Stimulated activated CD4-positive, alpha-beta T cell treated with anti-CD3 and anti-CD28 coated beads, Interleukin-12 subunit alpha, Interleukin-12 subunit beta, amount 100 ng/mL, for 24 hours (primary cell): ENCODE measurements around the gene SLC10A6.

Experiments used
- DNase-seq, 2 experiments: peaks; one replicate each; pipeline ENCODE4 v3.0.0-alpha.2; 2020; ENCODE audit warnings: low read depth in 2 of 2

SLC10A6 gene

GRCh38 chr4:86848136-86848535 is 1.0 kb downstream of the SLC10A6 start:
- no peak for DNase-seq

GRCh38 chr4:86847571-86847970 is 1.6 kb downstream of the SLC10A6 start:
- DNase-seq = no peak

- no peak for DNase-seq
Observed at GRCh38 chr4:86846921-86847320, 2.3 kb downstream of the SLC10A6 start.

GRCh38 chr4:86845593-86845992 is 3.6 kb downstream of the SLC10A6 start:
- no peak for DNase-seq

GRCh38 chr4:86841309-86841708 is 7.9 kb downstream of the SLC10A6 start:
- no peak for DNase-seq

- DNase-seq = no peak
Observed at GRCh38 chr4:86840858-86841257, 8.3 kb downstream of the SLC10A6 start.

GRCh38 chr4:86837691-86838503 is 11.3 kb downstream of the SLC10A6 start:
- DNase-seq = no peak

- no peak for DNase-seq
Observed at GRCh38 chr4:86835677-86836076, 13.5 kb downstream of the SLC10A6 start.

- no peak for DNase-seq
Observed at GRCh38 chr4:86834901-86835300, 14.3 kb downstream of the SLC10A6 start.

- no peak for DNase-seq
Observed at GRCh38 chr4:86833615-86834014, 15.6 kb downstream of the SLC10A6 start.

GRCh38 chr4:86831262-86832130 is 17.7 kb downstream of the SLC10A6 start:
- no peak for DNase-seq

- no peak for DNase-seq
Observed at GRCh38 chr4:86825511-86825910, 23.7 kb downstream of the SLC10A6 start.

- DNase-seq = no peak
Observed at GRCh38 chr4:86822136-86822535, 27.0 kb downstream of the SLC10A6 start.

GRCh38 chr4:86821151-86821550 is 28.0 kb downstream of the SLC10A6 start:
- DNase-seq = no peak

GRCh38 chr4:86819561-86819960 is 29.6 kb downstream of the SLC10A6 start:
- DNase-seq = no peak

- no peak for DNase-seq
Observed at GRCh38 chr4:86818841-86819240, 30.3 kb downstream of the SLC10A6 start.

- no peak for DNase-seq
Observed at GRCh38 chr4:86818211-86818610, 31.0 kb downstream of the SLC10A6 start.

GRCh38 chr4:86816501-86817273 is 32.5 kb downstream of the SLC10A6 start:
- DNase-seq = no peak

- no peak for DNase-seq
Observed at GRCh38 chr4:86815653-86816052, 33.5 kb downstream of the SLC10A6 start.

- DNase-seq = no peak
Observed at GRCh38 chr4:86810847-86811246, 38.3 kb downstream of the SLC10A6 start.

GRCh38 chr4:86809809-86810208 is 39.4 kb downstream of the SLC10A6 start:
- no peak for DNase-seq

- DNase-seq = no peak
Observed at GRCh38 chr4:86791126-86791525, 58.1 kb downstream of the SLC10A6 start.
